Liver (tissue), 9 donors: ENCODE results near the gene ZNF423. TPM values are rescaled to one million over a fixed set of nuclear protein-coding genes. Genes with fewer than 3 reads are reported as not detected.

ENCODE experiments used
- DNase-seq: peaks from one replicate; pipeline ENCODE4 v3.0.0-alpha.2; 2017; ENCODE audit warnings: low spot score
- H3K27ac ChIP-seq, 2 donors: one replicate each; pipeline ENCODE4 v1.7.0; 2013; ENCODE audit warnings: inconsistent platforms in 2 of 2, low read length in 2 of 2, control low read depth in 1 of 2, low read depth in 1 of 2, mild to moderate bottlenecking in 1 of 2
- H3K27me3 ChIP-seq, 4 donors: one replicate each; pipeline versions ENCODE4 v1.6.1 to v1.7.0; 2013; ENCODE audit warnings: low read length in 3 of 4, inconsistent platforms in 1 of 4, mild to moderate bottlenecking in 1 of 4, moderate library complexity in 1 of 4; ENCODE audit not compliant: control insufficient read depth in 4 of 4, insufficient read depth in 4 of 4
- H3K36me3 ChIP-seq, 4 donors: one replicate each; pipeline versions ENCODE4 v1.6.1 to v1.7.0; 2013; ENCODE audit warnings: low read length in 3 of 4, mild to moderate bottlenecking in 3 of 4, low read depth in 1 of 4, moderate library complexity in 1 of 4; ENCODE audit not compliant: control insufficient read depth in 4 of 4, insufficient read depth in 3 of 4
- H3K4me1 ChIP-seq, 4 donors: one replicate each; pipeline versions ENCODE4 v1.6.1 to v1.7.0; 2013; ENCODE audit warnings: low read length in 3 of 4, mild to moderate bottlenecking in 3 of 4, moderate library complexity in 1 of 4; ENCODE audit not compliant: control insufficient read depth in 4 of 4, insufficient read depth in 4 of 4
- H3K4me3 ChIP-seq, 3 donors: one replicate each; pipeline versions ENCODE4 v1.6.1 to v1.7.0; 2013; ENCODE audit warnings: low read length in 3 of 3, control low read depth in 1 of 3, low read depth in 1 of 3, mild to moderate bottlenecking in 1 of 3
- H3K9ac ChIP-seq, 2 donors: one replicate each; pipeline ENCODE4 v1.7.0; 2013; ENCODE audit warnings: low read length in 2 of 2, mild to moderate bottlenecking in 2 of 2, moderate library complexity in 2 of 2, control low read depth in 1 of 2, low read depth in 1 of 2
- H3K9me3 ChIP-seq, 4 donors: one replicate each; pipeline versions ENCODE4 v1.6.1 to v1.7.0; 2013; ENCODE audit warnings: low read length in 3 of 4; ENCODE audit not compliant: control insufficient read depth in 4 of 4
- ATF3 ChIP-seq: IDR thresholded peaks from 2 replicates; pipeline ENCODE4 v1.6.1; 2016; ENCODE audit warnings: antibody characterized with exemption
- EGR1 ChIP-seq, 2 donors: IDR thresholded peaks; 2 replicates each; pipeline ENCODE4 v1.6.1; 2016 to 2018; ENCODE audit warnings: antibody characterized with exemption in 2 of 2, low read depth in 2 of 2
- FOXA2 ChIP-seq: IDR thresholded peaks from 2 replicates; pipeline ENCODE4 v1.6.1; 2016; ENCODE audit warnings: antibody characterized with exemption
- GABPA ChIP-seq, 2 donors: IDR thresholded peaks in 1 of 2; conservative IDR thresholded peaks in 1 of 2; 2 replicates each; pipeline ENCODE4 v1.6.1; 2016; ENCODE audit warnings: antibody characterized with exemption in 2 of 2, mild to moderate bottlenecking in 1 of 2, moderate library complexity in 1 of 2
- HNF4A ChIP-seq, 2 donors: conservative IDR thresholded peaks; 2 replicates each; pipeline ENCODE4 v1.6.1; 2016; ENCODE audit warnings: antibody characterized with exemption in 2 of 2, mild to moderate bottlenecking in 2 of 2
- HNF4G ChIP-seq: IDR thresholded peaks from 2 replicates; pipeline ENCODE4 v1.6.1; 2016; ENCODE audit warnings: antibody characterized with exemption
- JUND ChIP-seq, 2 donors: IDR thresholded peaks; 2 replicates each; pipeline ENCODE4 v1.6.1; 2016; ENCODE audit warnings: antibody characterized with exemption in 2 of 2
- NR2F2 ChIP-seq: IDR thresholded peaks from 2 replicates; pipeline ENCODE4 v1.6.1; 2016; ENCODE audit warnings: antibody characterized with exemption
- RAD21 ChIP-seq, 2 donors: IDR thresholded peaks; 2 replicates each; pipeline ENCODE4 v1.6.1; 2016; ENCODE audit warnings: antibody characterized with exemption in 2 of 2, mild to moderate bottlenecking in 2 of 2
- REST ChIP-seq: IDR thresholded peaks from 2 replicates; pipeline ENCODE4 v1.6.1; 2016; ENCODE audit warnings: antibody characterized with exemption, mild to moderate bottlenecking
- RXRA ChIP-seq, 2 donors: IDR thresholded peaks; 2 replicates each; pipeline ENCODE4 v1.6.1; 2017 to 2018; ENCODE audit warnings: antibody characterized with exemption in 2 of 2, mild to moderate bottlenecking in 1 of 2
- SP1 ChIP-seq: IDR thresholded peaks from 2 replicates; pipeline ENCODE4 v1.6.1; 2018; ENCODE audit warnings: antibody characterized with exemption, mild to moderate bottlenecking
- WGBS: extraction: QIAGEN DNeasy Blood & Tissue Kit; methylation state at CpG from one replicate; pipeline ENCODE4 v1.1.7; 2013; 5-methylcytosine and 5-hydroxymethylcytosine counted together
- polyA plus RNA-seq, 2 donors: library from polyadenylated mRNA; stranded (reverse) in 1 of 2; unstranded in 1 of 2; fragments of 200-250 nt in 1 of 2; fragments of >200 nt in 1 of 2; fragmentation: Nextera tagmentation in 1 of 2; extraction: Ambion mirVana in 1 of 2; gene quantifications; one replicate each; pipeline versions ENCODE4 v1.2.1 to v1.2.3, GENCODE V29; 2013 to 2015
- total RNA-seq, 2 donors: library from RNA; depleted of rRNA; stranded (reverse); fragments of >200 nt; gene quantifications; one replicate each; pipeline ENCODE4 v1.2.3, GENCODE V29; 2014
- TF ChIP-seq, protein P1 (sequence below): IDR thresholded peaks from 2 replicates; pipeline ENCODE4 v1.6.1; 2016; ENCODE audit warnings: antibody characterized with exemption
- TF ChIP-seq, protein P2 (sequence below): fragments of 150-350 bp; IDR thresholded peaks from 2 replicates; pipeline ENCODE4 v1.5.1; 2017; ENCODE audit warnings: improper control_type of control experiment, low read depth, low read length; ENCODE audit not compliant: missing input control
- donor health status: healthy.
- donor health status: healthy.
- donor health status: healthy.
- donor health status: healthy.
- donor health status: healthy.

The ZNF423 gene
- total and polyA plus RNA-seq, 4 donors: 0.24 to 1.6 (median 0.39) TPM

DNA sequence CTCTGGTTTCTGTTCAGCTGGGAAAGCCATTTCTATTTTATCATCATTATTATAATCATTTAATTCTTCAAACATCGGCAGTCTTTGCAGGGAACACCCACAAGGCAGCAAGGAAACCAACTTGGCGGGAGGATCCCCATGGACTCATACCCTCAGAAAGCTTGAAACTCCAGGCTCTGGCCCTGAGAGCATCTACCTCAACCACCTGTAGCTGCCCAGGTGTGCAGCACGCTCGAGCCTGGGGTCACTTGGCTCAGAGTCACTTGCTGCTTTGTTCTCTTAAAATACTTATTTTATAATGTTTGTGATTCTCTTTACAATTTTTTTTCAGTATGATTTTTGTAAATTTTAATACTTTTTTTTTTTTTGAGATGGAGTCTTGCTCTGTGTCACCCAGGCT lies 6.8 kb upstream of the ZNF423 start (continued):
- no peak for TF ChIP-seq FOXA2

- no peak overlapping the region for H3K4me3 ChIP-seq
- TF ChIP-seq, protein P1, sequence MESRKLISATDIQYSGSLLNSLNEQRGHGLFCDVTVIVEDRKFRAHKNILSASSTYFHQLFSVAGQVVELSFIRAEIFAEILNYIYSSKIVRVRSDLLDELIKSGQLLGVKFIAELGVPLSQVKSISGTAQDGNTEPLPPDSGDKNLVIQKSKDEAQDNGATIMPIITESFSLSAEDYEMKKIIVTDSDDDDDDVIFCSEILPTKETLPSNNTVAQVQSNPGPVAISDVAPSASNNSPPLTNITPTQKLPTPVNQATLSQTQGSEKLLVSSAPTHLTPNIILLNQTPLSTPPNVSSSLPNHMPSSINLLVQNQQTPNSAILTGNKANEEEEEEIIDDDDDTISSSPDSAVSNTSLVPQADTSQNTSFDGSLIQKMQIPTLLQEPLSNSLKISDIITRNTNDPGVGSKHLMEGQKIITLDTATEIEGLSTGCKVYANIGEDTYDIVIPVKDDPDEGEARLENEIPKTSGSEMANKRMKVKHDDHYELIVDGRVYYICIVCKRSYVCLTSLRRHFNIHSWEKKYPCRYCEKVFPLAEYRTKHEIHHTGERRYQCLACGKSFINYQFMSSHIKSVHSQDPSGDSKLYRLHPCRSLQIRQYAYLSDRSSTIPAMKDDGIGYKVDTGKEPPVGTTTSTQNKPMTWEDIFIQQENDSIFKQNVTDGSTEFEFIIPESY: no peak
- TF ChIP-seq SP1 (no peak), RAD21 (IDR thresholded peaks at IDR 0.05) (no peak), EGR1 (IDR thresholded peaks at IDR 0.05; ENCODE audit: low read depth in 2 of 2) (no peak), REST (no peak), HNF4A (conservative IDR thresholded peaks at IDR 0.05) (no peak), RXRA (IDR thresholded peaks at IDR 0.05) (no peak), ATF3 (no peak), FOXA2 (no peak)
- TF ChIP-seq, protein P2, sequence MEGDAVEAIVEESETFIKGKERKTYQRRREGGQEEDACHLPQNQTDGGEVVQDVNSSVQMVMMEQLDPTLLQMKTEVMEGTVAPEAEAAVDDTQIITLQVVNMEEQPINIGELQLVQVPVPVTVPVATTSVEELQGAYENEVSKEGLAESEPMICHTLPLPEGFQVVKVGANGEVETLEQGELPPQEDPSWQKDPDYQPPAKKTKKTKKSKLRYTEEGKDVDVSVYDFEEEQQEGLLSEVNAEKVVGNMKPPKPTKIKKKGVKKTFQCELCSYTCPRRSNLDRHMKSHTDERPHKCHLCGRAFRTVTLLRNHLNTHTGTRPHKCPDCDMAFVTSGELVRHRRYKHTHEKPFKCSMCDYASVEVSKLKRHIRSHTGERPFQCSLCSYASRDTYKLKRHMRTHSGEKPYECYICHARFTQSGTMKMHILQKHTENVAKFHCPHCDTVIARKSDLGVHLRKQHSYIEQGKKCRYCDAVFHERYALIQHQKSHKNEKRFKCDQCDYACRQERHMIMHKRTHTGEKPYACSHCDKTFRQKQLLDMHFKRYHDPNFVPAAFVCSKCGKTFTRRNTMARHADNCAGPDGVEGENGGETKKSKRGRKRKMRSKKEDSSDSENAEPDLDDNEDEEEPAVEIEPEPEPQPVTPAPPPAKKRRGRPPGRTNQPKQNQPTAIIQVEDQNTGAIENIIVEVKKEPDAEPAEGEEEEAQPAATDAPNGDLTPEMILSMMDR: no peak
- 93% methylated on average over 6 of the region's 6 CpGs for WGBS
- H3K36me3 ChIP-seq: no peaks in the 10 kb centered on the region
- H3K27me3 ChIP-seq: peaks cover 0 to 2% (median 0%) of the 10 kb centered on the region in 4 donors
- no peaks in the 10 kb centered on the region for H3K9me3 ChIP-seq
- DNase-seq: no peak
- no peak overlapping the region for H3K27ac ChIP-seq
- peaks cover 9 to 27% (median 15%) of the 10 kb centered on the region in 4 donors for H3K4me1 ChIP-seq
- H3K9ac ChIP-seq: no peak overlapping the region
Measured at GRCh38 chr16:49861299-49861698, 5.4 kb upstream of the ZNF423 start.

DNA sequence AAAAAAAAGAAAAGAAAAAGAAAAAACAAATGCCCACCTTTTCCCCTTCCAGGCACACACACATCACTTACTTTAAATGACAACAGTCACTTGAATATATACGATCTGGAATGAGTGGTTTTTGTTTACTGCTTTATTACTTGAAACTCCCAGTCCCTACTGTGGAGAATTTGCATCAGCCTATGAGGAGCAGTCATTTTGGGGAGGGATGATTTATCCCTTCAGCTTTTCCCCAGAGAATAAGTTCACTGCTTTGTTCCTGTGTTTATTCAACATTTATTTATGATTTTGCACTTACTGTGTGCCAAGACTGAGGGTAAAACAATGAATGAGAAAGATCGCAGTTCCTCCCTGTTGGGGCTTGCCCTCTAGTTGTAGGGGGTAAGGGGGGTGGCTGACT lies 4.7 kb upstream of the ZNF423 start:
- 73% methylated on average over 2 of the region's 2 CpGs for WGBS
- H3K9me3 ChIP-seq: no peaks in the 10 kb centered on the region
- no peak overlapping the region for H3K9ac ChIP-seq
- H3K27ac ChIP-seq: no peak overlapping the region
- H3K27me3 ChIP-seq: peaks cover 0 to 2% (median 0%) of the 10 kb centered on the region in 4 donors
- TF ChIP-seq HNF4G: no peak
- TF ChIP-seq SP1: no peak
- TF ChIP-seq EGR1 (IDR thresholded peaks at IDR 0.05; ENCODE audit: low read depth in 2 of 2): no peak
- no peak for TF ChIP-seq RAD21 (IDR thresholded peaks at IDR 0.05)
- TF ChIP-seq FOXA2: no peak
- TF ChIP-seq REST: no peak
- no peak for TF ChIP-seq NR2F2
- no peak for TF ChIP-seq GABPA (IDR thresholded peaks at IDR 0.05 in 1 of 2, conservative IDR thresholded peaks at IDR 0.05 in 1 of 2)
- TF ChIP-seq JUND (IDR thresholded peaks at IDR 0.05): no peak
- no peak for TF ChIP-seq RXRA (IDR thresholded peaks at IDR 0.05)
- no peak overlapping the region for H3K4me3 ChIP-seq
- DNase-seq: no peak
- H3K4me1 ChIP-seq: peaks cover 9 to 27% (median 15%) of the 10 kb centered on the region in 4 donors
- H3K36me3 ChIP-seq: no peaks in the 10 kb centered on the region
